Epithelial cell of alveolus of lung (primary cell): ENCODE results near the gene P2RY4. TPM values are rescaled to one million over a fixed set of nuclear protein-coding genes. Genes with fewer than 3 reads are reported as not detected.

ENCODE experiments used
- total RNA-seq: library from RNA; depleted of rRNA; stranded (reverse); fragments of >200 nt; gene quantifications from 2 replicates; pipeline ENCODE4 v1.2.1, GENCODE V29; 2015

The P2RY4 gene
- 0.13 TPM in 1 of 2 replicates, not detected in the other for total RNA-seq

GRCh38 chrX:70260104-70260503 is at the start of gene P2RY4:
P2RY4 (minus strand) TSS chrX:70260204; CDS start chrX:70259624, 580 bp downstream.

DNA sequence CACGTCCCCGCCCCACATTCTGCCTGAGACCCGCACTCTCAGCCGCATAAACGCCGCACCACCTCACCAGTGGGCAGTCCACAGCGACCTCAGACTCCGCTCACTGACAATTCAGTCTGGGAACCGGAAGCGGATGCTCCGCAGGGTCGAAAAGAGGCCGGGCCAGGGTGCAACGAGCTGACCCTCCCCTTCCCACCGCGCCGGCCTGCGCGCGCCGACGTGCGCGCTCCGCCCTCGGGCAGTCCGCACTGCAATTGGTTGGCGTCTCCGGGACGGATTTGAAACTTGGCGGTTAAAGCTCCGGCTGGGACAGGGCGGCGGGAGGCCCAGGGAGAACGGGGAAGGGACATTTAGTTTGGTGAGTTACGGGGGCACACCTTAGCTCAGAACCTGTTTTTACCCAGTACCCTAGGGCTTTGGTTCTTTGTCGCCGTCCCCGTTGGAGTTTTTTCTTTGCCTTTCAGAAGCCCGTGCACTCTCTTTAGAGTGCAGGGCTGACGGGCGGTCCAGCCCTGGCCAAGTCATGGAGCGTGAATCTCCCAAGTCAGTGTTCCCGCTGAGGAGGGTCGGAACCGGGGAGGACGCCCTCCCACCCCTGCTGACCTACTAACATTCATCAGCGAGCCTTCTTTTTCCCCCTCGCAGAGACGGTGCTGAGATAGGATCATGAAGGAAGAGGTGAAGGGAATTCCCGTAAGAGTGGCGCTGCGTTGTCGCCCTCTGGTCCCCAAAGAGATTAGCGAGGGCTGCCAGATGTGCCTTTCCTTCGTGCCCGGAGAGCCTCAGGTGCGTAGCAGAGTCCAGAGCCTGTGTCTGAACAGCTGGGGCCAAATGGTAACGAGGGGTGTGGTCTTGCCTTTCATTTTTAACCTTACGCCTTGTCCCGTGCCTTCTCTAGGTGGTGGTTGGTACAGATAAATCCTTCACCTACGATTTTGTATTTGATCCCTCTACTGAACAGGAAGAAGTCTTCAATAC is 30.1 kb upstream of the P2RY4 start, which contains the start of the genes KIF4A and PDZD11:
TSS of gene KIF4A (plus strand) at position 312 of the 978 bp plus-strand sequence. CDS start at position 667, 355 bp downstream.
TSS of gene PDZD11 (minus strand) at position 135 of the 978 bp plus-strand sequence. CDS start 586 bp downstream, outside the sequence.

GRCh38 chrX:70281951-70282350 is 21.9 kb upstream of the P2RY4 start, which contains the start of gene RAB41:
RAB41 (plus strand) TSS chrX:70282172; CDS start chrX:70282218, 46 bp downstream.

DNA sequence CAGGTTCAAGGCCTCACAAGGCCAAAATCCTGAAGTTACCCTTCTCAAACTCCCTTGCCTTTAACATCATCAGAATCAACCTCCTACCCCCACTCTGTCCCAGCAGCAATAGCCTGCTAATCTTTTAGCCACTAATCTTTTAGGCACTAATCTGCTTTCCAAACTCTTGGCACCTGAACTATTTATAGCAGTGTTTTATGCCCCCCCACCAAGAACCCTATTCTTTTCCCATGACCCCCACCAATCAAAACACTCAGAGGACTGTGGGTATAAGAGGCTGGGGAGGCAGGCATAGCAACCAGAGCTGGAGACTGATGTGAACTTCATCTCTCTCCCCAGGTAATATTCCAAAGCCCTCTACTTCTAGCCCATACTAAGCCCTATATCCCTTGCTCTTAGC is 8.0 kb upstream of the P2RY4 start, which contains the start of gene ARR3:
TSS of gene ARR3 (plus strand) at position 301 of the 400 bp plus-strand sequence. CDS start 1,052 bp downstream, outside the sequence.

DNA sequence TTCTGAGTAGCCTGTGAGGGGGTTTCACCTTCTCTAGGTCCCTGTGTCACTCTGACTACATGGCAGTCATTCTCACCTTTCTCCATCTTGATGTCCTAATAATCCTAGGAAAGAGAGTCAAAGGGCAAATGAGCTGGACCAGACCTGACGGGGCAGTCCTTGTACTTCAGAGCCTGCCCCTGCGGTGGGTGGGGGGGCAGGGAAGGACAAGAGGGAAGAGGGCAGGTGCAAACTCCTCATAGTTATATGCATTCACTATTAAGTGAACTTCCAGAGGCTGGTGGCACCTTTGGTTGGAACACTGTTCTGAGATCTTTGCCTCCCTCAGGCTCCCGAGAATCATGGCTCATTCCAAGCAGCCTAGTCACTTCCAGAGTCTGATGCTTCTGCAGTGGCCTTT is 25.6 kb downstream of the P2RY4 start, which contains the start of gene AWAT1:
TSS of gene AWAT1 (plus strand) at position 301 of the 400 bp plus-strand sequence. CDS start at position 342, 41 bp downstream.

Other genes starting within 250 kb of the P2RY4 start
- not detected in 2 replicates for gene AWAT2, start 210.3 kb downstream of the P2RY4 start, total RNA-seq
- gene OTUD6A, start 197.7 kb downstream of the P2RY4 start, total RNA-seq: not detected in 2 replicates
- gene IGBP1, start 126.8 kb downstream of the P2RY4 start, total RNA-seq: 56.8 and 92.4 TPM in 2 replicates
- not detected in 2 replicates for gene DGAT2L6, start 82.7 kb downstream of the P2RY4 start, total RNA-seq
- gene AWAT1, start 25.5 kb downstream of the P2RY4 start, total RNA-seq: not detected in 2 replicates
- gene ARR3, start 8.1 kb upstream of the P2RY4 start, total RNA-seq: not detected in 2 replicates
- gene RAB41, start 22.0 kb upstream of the P2RY4 start, total RNA-seq: not detected in 2 replicates
- gene PDZD11, start 29.7 kb upstream of the P2RY4 start, total RNA-seq: 45.1 and 67.9 TPM in 2 replicates
- gene KIF4A, start 29.9 kb upstream of the P2RY4 start, total RNA-seq: 6.8 and 11.5 TPM in 2 replicates
- not detected in 2 replicates for gene GDPD2, start 163.1 kb upstream of the P2RY4 start, total RNA-seq
- gene DLG3, start 184.6 kb upstream of the P2RY4 start, total RNA-seq: 14.7 and 26.3 TPM in 2 replicates